Ascending aorta (tissue), 2 donors: ENCODE measurements around the gene SORCS3. TPM values are rescaled to one million over a fixed set of nuclear protein-coding genes. Genes with fewer than 3 reads are reported as not detected.

Experiments
- DNase-seq, 2 donors: peaks; one replicate each; pipeline ENCODE4 v3.0.0-alpha.2; 2019; ENCODE audit warnings: low spot score in 2 of 2
- H3K27ac ChIP-seq, 2 donors: fragments of 200-600 bp; sonication (generic); one replicate each; pipeline ENCODE4 v1.5.1; 2016 to 2017; ENCODE audit warnings: mild to moderate bottlenecking in 1 of 2
- H3K27me3 ChIP-seq: fragments of 200-600 bp; sonication (generic); one replicate; pipeline ENCODE4 v1.5.1; 2017
- H3K36me3 ChIP-seq, 2 donors: fragments of 200-600 bp; sonication (generic); one replicate each; pipeline ENCODE4 v1.5.1; 2016
- H3K4me1 ChIP-seq, 2 donors: fragments of 200-600 bp; sonication (generic); one replicate each; pipeline ENCODE4 v1.5.1; 2016 to 2017; ENCODE audit warnings: mild to moderate bottlenecking in 1 of 2
- H3K4me3 ChIP-seq, 2 donors: fragments of 200-600 bp; sonication (generic); one replicate each; pipeline ENCODE4 v1.5.1; 2016 to 2017; ENCODE audit warnings: mild to moderate bottlenecking in 1 of 2
- H3K9me3 ChIP-seq, 2 donors: fragments of 200-600 bp; sonication (generic); one replicate each; pipeline ENCODE4 v1.5.1; 2016
- CTCF ChIP-seq, 3 experiments: fragments of 200-600 bp in 2 of 3; fragments of 450-650 bp in 1 of 3; sonication (generic) in 2 of 3; IDR thresholded peaks; one replicate each; pipeline ENCODE4 v1.5.1; 2016 to 2019; ENCODE audit warnings: antibody characterized with exemption in 3 of 3, mild to moderate bottlenecking in 1 of 3, moderate library complexity in 1 of 3
- intact Hi-C: fragments of 100-400 bp; cut with DNase I; formaldehyde crosslinking; loops from one replicate; pipeline ENCODE4 v1.15.1; 2023
- total RNA-seq: library from RNA; depleted of rRNA; stranded (reverse); fragments of >200 nt; gene quantifications from one replicate; pipeline ENCODE4 v1.1.0, GENCODE V29; 2016

SORCS3 gene
- total RNA-seq, 1 donor from 2014 or later = not detected

GRCh38 chr10:105010411-105011121 is 369.5 kb downstream of the SORCS3 start:
- H3K9me3 ChIP-seq = no peaks in the 10 kb centered on the region
- H3K36me3 ChIP-seq = no peaks in the 10 kb centered on the region
- no peak for TF ChIP-seq CTCF (IDR thresholded peaks at IDR 0.05)
- intact Hi-C loops = no loop called here
- H3K27ac ChIP-seq = no peak overlapping the region
- no peak for DNase-seq
- no peaks in the 10 kb centered on the region for H3K4me1 ChIP-seq
- H3K27me3 ChIP-seq = no peaks in the 10 kb centered on the region
- no peak overlapping the region for H3K4me3 ChIP-seq

DNA sequence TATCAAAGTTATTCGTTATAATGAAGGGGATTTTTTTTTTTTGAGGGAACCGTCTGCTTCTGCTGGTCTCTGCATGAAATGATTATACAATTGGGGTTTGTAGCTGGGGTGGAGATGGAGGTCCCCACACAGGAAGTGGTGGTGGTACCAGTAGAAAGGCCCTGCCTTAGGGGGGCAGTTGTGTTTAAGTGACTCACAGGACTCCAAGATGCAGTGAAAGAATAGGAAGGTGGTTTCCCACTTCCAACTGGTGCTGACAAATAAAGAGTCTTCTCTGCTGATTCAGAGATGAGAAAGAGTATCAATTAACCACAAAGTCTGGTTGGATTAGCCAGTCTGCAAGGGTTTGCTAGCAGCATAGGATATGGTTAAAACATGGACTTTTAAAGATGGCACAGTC is 376.0 kb downstream of the SORCS3 start:
- DNase-seq = no peak
- intact Hi-C loops = no loop called here
- H3K36me3 ChIP-seq = no peaks in the 10 kb centered on the region
- no peak overlapping the region for H3K4me3 ChIP-seq
- H3K27ac ChIP-seq = no peak overlapping the region
- no peaks in the 10 kb centered on the region for H3K27me3 ChIP-seq
- no peak for TF ChIP-seq CTCF (IDR thresholded peaks at IDR 0.05)
- no peaks in the 10 kb centered on the region for H3K9me3 ChIP-seq
- no peaks in the 10 kb centered on the region for H3K4me1 ChIP-seq

DNA sequence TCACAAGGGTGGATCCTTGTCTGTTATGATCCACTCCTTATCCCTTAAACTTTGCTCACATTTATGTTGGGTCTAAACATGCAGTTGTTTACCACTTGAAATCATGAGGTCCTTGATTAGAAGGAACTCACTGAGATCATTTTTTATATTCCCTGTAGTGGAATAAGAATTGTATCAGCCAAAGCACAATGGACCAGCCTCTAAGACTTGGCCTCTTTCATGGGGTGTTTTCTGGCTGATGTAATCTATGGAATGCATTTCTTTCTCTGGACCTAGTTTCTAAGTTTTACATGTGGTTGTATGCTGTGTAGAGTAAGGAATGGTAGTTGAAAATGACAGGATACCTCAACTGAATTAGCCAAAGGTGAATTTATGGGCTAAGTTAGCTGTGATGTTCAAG is 376.6 kb downstream of the SORCS3 start:
- Histone ChIP-seq H3K9me3 (no peaks in the 10 kb centered on the region), H3K27me3 (no peaks in the 10 kb centered on the region), H3K36me3 (no peaks in the 10 kb centered on the region), H3K4me3 (no peak overlapping the region), H3K27ac (no peak overlapping the region), H3K4me1 (no peaks in the 10 kb centered on the region)
- no peak for TF ChIP-seq CTCF (IDR thresholded peaks at IDR 0.05)
- intact Hi-C loops = no loop called here
- DNase-seq = no peak

- no peak for TF ChIP-seq CTCF (IDR thresholded peaks at IDR 0.05)
- H3K4me3 ChIP-seq = no peak overlapping the region
- no peaks in the 10 kb centered on the region for H3K27me3 ChIP-seq
- no peak for DNase-seq
- no peaks in the 10 kb centered on the region for H3K4me1 ChIP-seq
- no peaks in the 10 kb centered on the region for H3K36me3 ChIP-seq
- no peak overlapping the region for H3K27ac ChIP-seq
- intact Hi-C loops = no loop called here
- no peaks in the 10 kb centered on the region for H3K9me3 ChIP-seq
Observed at GRCh38 chr10:105023211-105024111, 382.4 kb downstream of the SORCS3 start.

GRCh38 chr10:105024184-105024583 is 383.1 kb downstream of the SORCS3 start:
- Histone ChIP-seq H3K36me3 (no peaks in the 10 kb centered on the region), H3K4me3 (no peak overlapping the region), H3K27me3 (no peaks in the 10 kb centered on the region), H3K27ac (no peak overlapping the region), H3K4me1 (no peaks in the 10 kb centered on the region), H3K9me3 (no peaks in the 10 kb centered on the region)
- TF ChIP-seq CTCF (IDR thresholded peaks at IDR 0.05) = no peak
- no peak for DNase-seq
- intact Hi-C loops = no loop called here
